GM19099 (cell line): Measurements from ENCODE around the gene CDK13.

Source experiments
- POLR2A ChIP-seq: IDR thresholded peaks from 3 replicates; pipeline ENCODE4 v1.6.1; 2011; ENCODE audit warnings: low read depth; ENCODE audit not compliant: insufficient read length; ENCODE audit errors: extremely low read depth

The CDK13 gene

GRCh38 chr7:39971924-39972323 lies 21.9 kb downstream of the CDK13 start:
- TF ChIP-seq POLR2A: no peak

DNA sequence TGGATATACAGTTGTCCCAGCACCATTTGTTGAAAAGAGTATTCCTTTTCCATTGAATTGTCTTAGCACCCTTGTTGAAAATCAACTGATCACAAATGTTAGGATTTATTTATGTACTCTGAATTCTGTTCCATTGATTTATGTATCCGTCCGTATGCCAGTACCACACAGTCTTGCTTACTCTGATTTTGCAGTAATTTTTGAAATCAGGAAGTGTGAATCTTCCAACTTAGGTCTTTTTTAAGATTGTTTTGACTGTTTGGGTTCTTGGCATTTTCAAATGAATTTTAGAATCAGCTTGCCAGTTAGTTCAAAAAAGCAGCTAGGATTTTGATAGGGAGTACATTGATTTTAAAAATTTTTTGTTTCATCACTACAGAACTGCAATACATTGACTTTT lies 23.7 kb downstream of the CDK13 start:
- no peak for TF ChIP-seq POLR2A

DNA sequence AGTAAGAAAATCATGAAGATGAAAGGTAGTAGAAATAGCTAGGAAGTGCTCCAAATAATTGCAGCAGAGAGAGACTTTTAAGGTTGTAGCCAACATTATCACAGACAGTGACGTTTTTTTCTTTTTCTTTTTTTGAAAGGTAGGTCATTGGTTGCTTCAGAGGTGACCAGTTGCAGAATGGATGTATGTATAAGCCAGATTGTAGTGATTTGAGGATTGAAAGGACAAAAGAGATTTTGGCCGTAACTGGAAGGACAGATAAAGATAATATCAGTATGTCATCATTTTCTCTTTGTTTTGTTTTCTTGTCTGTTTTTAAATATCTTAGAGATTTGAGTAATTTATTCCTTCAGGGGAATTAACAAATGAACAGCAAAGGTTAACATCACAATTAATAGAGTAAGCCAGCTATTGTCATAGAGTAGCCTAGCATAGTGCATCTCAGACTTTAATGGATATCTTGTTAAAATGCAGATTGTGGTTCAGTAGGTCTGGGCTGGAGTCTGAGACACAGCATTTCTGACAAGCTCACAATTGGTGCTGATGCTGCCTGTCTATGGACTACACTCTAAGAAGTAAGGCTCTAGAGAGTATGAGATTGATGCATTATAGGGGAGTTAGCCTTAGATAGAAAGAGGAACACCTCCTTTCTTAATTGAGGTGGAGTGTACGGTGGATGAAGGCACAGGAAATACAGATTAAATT lies 28.3 kb downstream of the CDK13 start:
- TF ChIP-seq POLR2A: no peak

- TF ChIP-seq POLR2A: no peak
Measured at GRCh38 chr7:39979406-39980073, 29.5 kb downstream of the CDK13 start.

- no peak for TF ChIP-seq POLR2A
Measured at GRCh38 chr7:39985398-39985918, 35.4 kb downstream of the CDK13 start.

- TF ChIP-seq POLR2A: no peak
Measured at GRCh38 chr7:39987641-39988347, 37.7 kb downstream of the CDK13 start.

DNA sequence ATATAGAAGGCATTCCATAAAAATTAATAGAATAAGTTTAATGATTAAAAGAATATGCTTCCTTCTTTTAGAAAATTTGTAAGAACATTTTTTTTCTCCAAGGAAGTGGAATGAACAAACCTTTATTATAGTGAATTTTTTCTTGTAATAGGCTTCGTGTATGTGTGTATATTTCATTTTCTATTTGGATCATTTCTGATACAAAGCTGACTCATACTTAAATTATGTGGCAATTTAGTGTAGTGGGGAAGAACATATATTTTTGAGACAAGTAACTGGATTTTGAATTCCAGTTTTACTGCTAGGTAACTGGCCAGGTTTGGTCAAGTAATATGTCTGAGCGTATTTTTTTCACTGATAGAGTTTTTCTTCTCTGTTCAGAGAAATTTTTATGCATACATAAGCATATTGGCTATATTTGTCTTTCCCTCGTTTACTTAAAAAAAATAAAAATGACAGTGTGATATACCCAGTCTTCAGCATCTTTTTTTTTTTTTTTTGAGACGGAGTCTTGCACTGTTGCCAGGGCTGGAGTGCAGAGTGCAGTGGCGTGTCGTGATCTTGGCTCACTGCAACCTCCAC lies 50.8 kb downstream of the CDK13 start:
- no peak for TF ChIP-seq POLR2A

GRCh38 chr7:40001649-40002048 lies 51.6 kb downstream of the CDK13 start:
- no peak for TF ChIP-seq POLR2A

DNA sequence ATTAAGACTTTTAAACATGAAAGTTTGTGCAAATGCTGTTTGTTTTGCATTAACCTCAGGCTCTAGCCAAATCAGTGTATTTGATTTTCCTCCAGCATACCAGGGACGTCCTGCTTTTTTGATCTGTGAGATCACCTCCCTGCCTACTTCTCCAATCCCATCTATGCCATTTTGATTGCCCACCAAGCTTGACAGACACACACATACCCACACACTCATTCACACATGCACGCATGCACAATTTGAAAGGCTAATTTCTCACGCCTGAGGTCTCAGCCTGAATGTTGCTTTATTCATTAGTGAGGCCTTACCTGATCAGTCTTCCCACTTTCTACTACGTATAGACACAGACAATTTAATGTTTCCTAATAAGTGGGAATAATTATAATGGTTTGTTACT lies 53.5 kb downstream of the CDK13 start:
- no peak for TF ChIP-seq POLR2A

DNA sequence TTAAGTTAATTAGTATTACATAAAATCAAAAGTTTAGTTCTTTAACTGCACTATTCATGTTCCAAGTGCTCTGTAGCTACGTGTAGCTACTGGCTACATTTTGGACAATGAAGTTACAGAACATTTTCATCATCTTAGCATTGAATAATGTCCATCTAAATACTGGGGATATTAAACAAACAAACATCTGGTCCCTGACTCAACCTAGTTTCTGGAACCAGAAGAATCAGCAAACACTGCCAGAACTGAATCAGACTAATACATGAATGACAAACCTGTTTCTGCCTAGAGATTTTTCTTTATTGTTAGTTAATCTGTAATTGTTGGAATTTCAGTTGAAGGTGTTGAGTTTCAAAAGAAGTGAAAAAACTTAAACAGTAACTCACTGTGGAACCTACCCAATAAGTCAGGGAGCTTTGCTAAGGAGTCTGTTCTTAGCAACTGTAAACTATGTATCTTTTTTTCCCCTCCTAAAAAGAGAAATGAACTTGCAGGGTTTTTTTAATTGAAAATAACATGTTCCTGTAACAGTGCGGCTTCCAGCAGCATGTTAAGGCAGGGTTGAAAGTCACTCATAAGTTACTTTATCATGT lies 58.3 kb downstream of the CDK13 start:
- TF ChIP-seq POLR2A: no peak

- no peak for TF ChIP-seq POLR2A
Measured at GRCh38 chr7:40009301-40009700, 59.2 kb downstream of the CDK13 start.

GRCh38 chr7:40014376-40014775 lies 64.3 kb downstream of the CDK13 start:
- no peak for TF ChIP-seq POLR2A

DNA sequence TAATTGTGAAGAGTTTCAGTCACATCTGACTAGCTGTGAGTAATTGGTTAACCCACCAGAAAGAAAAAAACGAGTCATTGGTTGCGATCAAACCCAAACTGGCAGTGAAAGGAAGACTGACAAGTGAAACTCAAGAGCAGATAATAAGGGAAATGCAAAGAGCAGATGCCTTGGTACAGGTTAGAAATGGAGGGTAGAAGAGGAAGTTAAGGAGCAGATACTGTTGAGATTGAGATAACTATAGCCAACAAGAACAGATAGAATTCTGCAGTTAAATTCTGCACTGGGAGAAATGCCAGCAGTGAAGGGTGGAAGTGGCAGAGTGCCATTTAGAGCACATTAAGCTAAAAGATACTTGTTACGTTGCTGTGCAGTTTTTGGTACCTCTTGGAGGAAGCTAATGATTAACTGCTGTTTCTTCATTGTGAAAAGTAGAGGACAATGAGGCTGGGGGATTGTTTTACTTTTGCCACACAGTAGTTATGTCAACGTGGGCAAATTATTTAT lies 65.8 kb downstream of the CDK13 start:
- no peak for TF ChIP-seq POLR2A

- no peak for TF ChIP-seq POLR2A
Measured at GRCh38 chr7:40019558-40019957, 69.5 kb downstream of the CDK13 start.

DNA sequence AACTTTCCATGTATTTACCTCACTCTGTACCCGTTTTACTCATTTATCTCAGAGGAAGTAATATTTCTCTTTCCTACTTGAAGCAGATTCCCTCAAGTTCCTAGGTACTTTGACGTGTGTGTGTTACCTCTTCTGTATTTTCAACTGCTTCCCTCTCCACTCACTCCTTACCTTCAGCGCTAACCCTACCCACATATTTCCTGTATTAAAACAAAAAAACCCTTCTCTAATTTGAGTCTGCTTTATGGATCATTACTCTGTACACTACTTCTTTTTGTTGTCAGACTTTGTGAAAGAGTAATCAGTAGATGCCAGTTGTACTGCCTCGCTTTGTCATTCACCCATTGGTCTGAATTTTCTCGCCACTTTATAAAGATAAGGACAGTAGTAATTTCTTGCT lies 74.0 kb downstream of the CDK13 start:
- no peak for TF ChIP-seq POLR2A
